Esophagus squamous epithelium (tissue), 5 donors: ENCODE results near the gene MYG1. TPM values are rescaled to one million over a fixed set of nuclear protein-coding genes. Genes with fewer than 3 reads are reported as not detected.

ENCODE experiments used
- DNase-seq: peaks from one replicate; lab custom pipeline; 2025; lab: John Stamatoyannopoulos, UW
- H3K27ac ChIP-seq, 4 donors: fragments of 200-600 bp; sonication (generic); one replicate each; pipeline ENCODE4 v1.5.1; 2016 to 2019; ENCODE audit warnings: mild to moderate bottlenecking in 1 of 4
- H3K27me3 ChIP-seq, 4 donors: fragments of 200-600 bp; sonication (generic); 1 replicate in 3 of 4; 2 replicates in 1 of 4; pipeline versions ENCODE4 v1.5.1 to v1.6.0; 2017 to 2021; ENCODE audit warnings: antibody characterized with exemption in 1 of 4
- H3K36me3 ChIP-seq, 3 donors: fragments of 200-600 bp; sonication (generic); one replicate each; pipeline ENCODE4 v1.5.1; 2016 to 2019
- H3K4me1 ChIP-seq, 3 donors: fragments of 200-600 bp; sonication (generic); one replicate each; pipeline ENCODE4 v1.5.1; 2017 to 2019
- H3K4me3 ChIP-seq, 4 donors: fragments of 200-600 bp; sonication (generic); 1 replicate in 3 of 4; 2 replicates in 1 of 4; pipeline ENCODE4 v1.5.1; 2016 to 2019; ENCODE audit warnings: mild to moderate bottlenecking in 2 of 4, moderate library complexity in 1 of 4
- H3K9me3 ChIP-seq, 3 donors: fragments of 200-600 bp; sonication (generic); one replicate each; pipeline ENCODE4 v1.5.1; 2016 to 2019
- CTCF ChIP-seq, 6 experiments: fragments of 450-650 bp in 4 of 6; fragments of 200-600 bp in 2 of 6; sonication (generic) in 2 of 6; IDR thresholded peaks; one replicate each; pipeline ENCODE4 v1.5.1; 2016 to 2019; ENCODE audit warnings: antibody characterized with exemption in 6 of 6, mild to moderate bottlenecking in 4 of 6, moderate library complexity in 4 of 6
- POLR2A ChIP-seq, 4 donors: fragments of 450-650 bp; IDR thresholded peaks; one replicate each; pipeline ENCODE4 v1.6.1; 2017; ENCODE audit warnings: antibody characterized with exemption in 4 of 4, mild to moderate bottlenecking in 4 of 4, moderate library complexity in 3 of 4
- WGBS, 2 donors: methylation state at CpG; one replicate each; pipeline ENCODE4 v1.1.5; 2018; 5-methylcytosine and 5-hydroxymethylcytosine counted together
- intact Hi-C: fragments of 100-400 bp; cut with DNase I; formaldehyde crosslinking; loops from one replicate; pipeline ENCODE4 v1.15.0; 2022
- total RNA-seq, 4 donors: library from RNA; depleted of rRNA; stranded (reverse); fragments of >200 nt; gene quantifications; one replicate each; pipeline ENCODE4 v1.1.0, GENCODE V29; 2016
- donor health status: DM: yes; HTN: yes; CAD: no.

Gene MYG1
- total RNA-seq, 4 donors from 2014 or later: 25.2 to 33.2 (median 28.3) TPM

- H3K27ac ChIP-seq: no peak overlapping the region
- WGBS, 2 donors: 92 to 95% methylated on average over 4 of the region's 4 CpGs
- no peak for TF ChIP-seq CTCF (IDR thresholded peaks at IDR 0.05)
- no peak for TF ChIP-seq POLR2A (IDR thresholded peaks at IDR 0.05)
- H3K4me1 ChIP-seq: peaks cover 0 to 22% (median 12%) of the 10 kb centered on the region in 3 donors
- no peak overlapping the region for H3K4me3 ChIP-seq
- no peaks in the 10 kb centered on the region for H3K9me3 ChIP-seq
- intact Hi-C loops: no loop called here
- DNase-seq: no peak
- H3K36me3 ChIP-seq: no peaks in the 10 kb centered on the region
- peaks cover 0 to 8% (median 0%) of the 10 kb centered on the region in 4 donors for H3K27me3 ChIP-seq
Observed at GRCh38 chr12:53343969-53344368, 44.5 kb downstream of the MYG1 start.

- H3K36me3 ChIP-seq: no peaks in the 10 kb centered on the region
- peaks cover 0 to 4% (median 0%) of the 10 kb centered on the region in 4 donors for H3K27me3 ChIP-seq
- peak overlapping the region; percentile 38 to 76 (median 58) for H3K4me3 ChIP-seq
- 14 to 17% methylated on average over 2 of the region's 19 CpGs for WGBS, 2 donors
- intact Hi-C loops: no loop called here
- DNase-seq: no peak
- H3K4me1 ChIP-seq: peaks cover 0 to 22% (median 12%) of the 10 kb centered on the region in 3 donors
- H3K9me3 ChIP-seq: no peaks in the 10 kb centered on the region
- no peak for TF ChIP-seq CTCF (IDR thresholded peaks at IDR 0.05)
- TF ChIP-seq POLR2A (IDR thresholded peaks at IDR 0.05): no peak
- peak overlapping the region; percentile 40 to 91 (median 82) for H3K27ac ChIP-seq
Observed at GRCh38 chr12:53344487-53344823, 45.0 kb downstream of the MYG1 start.

DNA sequence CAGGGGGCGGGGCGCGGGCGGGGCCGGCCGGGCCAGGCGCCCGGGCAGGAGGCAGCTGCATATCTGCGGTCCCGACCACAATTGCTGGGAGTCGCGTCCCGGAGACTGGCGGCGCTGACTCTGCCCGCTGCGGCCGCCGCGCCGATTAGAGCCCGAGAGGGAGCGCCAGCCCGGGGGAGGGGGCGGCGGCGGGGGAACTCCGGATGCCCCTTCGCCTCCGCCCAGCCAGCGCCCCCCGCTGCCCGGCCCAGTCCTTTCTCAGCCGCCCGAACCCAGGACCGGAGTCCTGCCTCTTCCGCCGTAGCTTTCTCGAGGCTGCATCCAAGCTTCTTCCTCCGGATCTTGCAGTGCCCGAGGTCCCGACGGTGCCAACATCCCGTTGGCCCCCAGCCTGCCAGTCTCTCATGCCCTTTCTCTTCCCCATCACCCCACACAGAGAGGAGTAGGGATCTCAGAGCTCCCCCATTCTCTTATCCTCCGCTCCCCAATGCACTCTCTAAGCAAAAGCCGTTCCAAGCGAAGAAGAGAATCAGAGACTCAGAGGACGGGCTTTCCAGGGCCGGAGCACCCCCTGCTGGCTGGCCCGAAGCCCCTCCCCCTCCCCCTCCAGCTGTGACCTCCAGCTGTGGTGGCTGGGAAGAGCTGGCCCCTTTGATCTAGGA, 45.5 kb downstream of the MYG1 start:
- no peaks in the 10 kb centered on the region for H3K9me3 ChIP-seq
- no peak for DNase-seq
- intact Hi-C loops: no loop called here

DNA sequence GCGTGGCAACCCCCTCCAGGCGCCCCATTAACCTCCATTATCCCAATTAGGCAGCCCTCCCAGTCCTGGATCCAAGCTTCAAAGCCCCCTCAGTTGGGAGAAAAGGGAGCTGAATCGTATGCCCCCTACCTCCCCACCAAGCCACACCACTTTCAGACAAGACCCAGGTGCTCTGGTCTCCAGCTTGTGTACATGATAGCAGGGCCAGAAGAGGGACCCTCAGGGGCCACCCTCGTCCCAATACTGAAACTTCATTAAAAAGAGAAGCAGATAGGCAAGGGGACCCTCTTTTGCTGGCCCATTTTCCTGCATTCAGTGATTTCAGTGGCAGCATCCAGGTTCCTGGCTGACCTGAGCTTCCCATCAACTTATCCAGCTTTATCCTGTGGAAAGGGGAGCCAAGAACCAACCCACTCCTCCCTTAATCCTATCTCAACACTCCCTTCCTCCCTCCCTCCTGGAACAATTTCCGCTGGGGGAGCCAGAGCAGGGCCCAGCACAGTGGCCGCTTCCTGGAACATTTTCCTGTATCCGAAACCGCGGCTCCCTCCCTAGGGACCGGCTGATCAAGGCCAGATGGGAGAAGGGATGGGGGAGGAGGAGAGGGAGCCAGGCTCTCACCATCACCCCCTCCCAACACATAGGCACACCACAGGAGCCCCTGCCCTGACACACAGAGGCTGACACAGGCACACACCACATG, 46.1 kb downstream of the MYG1 start:
- Histone ChIP-seq H3K27me3 (peaks cover 0 to under 1% (median 0%) of the 10 kb centered on the region in 4 donors), H3K9me3 (no peaks in the 10 kb centered on the region), H3K4me1 (peaks cover 0 to 22% (median 12%) of the 10 kb centered on the region in 3 donors), H3K27ac (peak overlapping the region; percentile 40 to 91 (median 82)), H3K4me3 (peak overlapping the region in 3 of 4 donors; percentile 58 to 76 (median 58)), H3K36me3 (no peaks in the 10 kb centered on the region)
- no peak for DNase-seq
- TF ChIP-seq CTCF (IDR thresholded peaks at IDR 0.05) (peak in 1 of 6 experiments; percentile 5), POLR2A (IDR thresholded peaks at IDR 0.05) (no peak)
- WGBS, 2 donors: 59% methylated on average over 2 to 7 of the region's 10 CpGs
- intact Hi-C loops: no loop called here

More for the DNA sequence above, 45.5 kb downstream of the MYG1 start:
- no peaks in the 10 kb centered on the region for H3K36me3 ChIP-seq
- H3K27ac ChIP-seq: peak overlapping the region; percentile 40 to 91 (median 82)
- H3K27me3 ChIP-seq: peaks cover 0 to 4% (median 0%) of the 10 kb centered on the region in 4 donors
- H3K4me3 ChIP-seq: peak overlapping the region; percentile 38 to 76 (median 58)
- TF ChIP-seq CTCF (IDR thresholded peaks at IDR 0.05): peak; percentile 60 to 75 (median 68)
- TF ChIP-seq POLR2A (IDR thresholded peaks at IDR 0.05): peak in 1 of 4 donors; percentile 49
- 0 to 2% methylated on average over 2 to 5 of the region's 50 CpGs for WGBS, 2 donors
- H3K4me1 ChIP-seq: peaks cover 0 to 22% (median 12%) of the 10 kb centered on the region in 3 donors

GRCh38 chr12:53346491-53346890, 47.0 kb downstream of the MYG1 start:
- DNase-seq: no peak
- H3K36me3 ChIP-seq: no peaks in the 10 kb centered on the region

More at GRCh38 chr12:53346491-53346890, 47.0 kb downstream of the MYG1 start:
- Histone ChIP-seq H3K9me3 (no peaks in the 10 kb centered on the region), H3K4me1 (peaks cover 0 to 22% (median 12%) of the 10 kb centered on the region in 3 donors), H3K4me3 (no peak overlapping the region), H3K27me3 (no peaks in the 10 kb centered on the region), H3K27ac (peak overlapping the region in 1 of 4 donors; percentile 91)
- TF ChIP-seq POLR2A (IDR thresholded peaks at IDR 0.05) (no peak), CTCF (IDR thresholded peaks at IDR 0.05) (no peak)
- intact Hi-C loops: no loop called here
- 89 to 100% methylated on average over 1 of the region's 1 CpG for WGBS, 2 donors
